Fibroblast of peridontal ligament (primary cell): ENCODE measurements around the gene SIVA1.
A peak's percentile ranks its signal among the peaks of the same experiment; 100 is the strongest.
"Not testable (repeated sequence)": the region's sequence is repeated elsewhere in the genome, so short reads cannot be mapped to it uniquely, and the experiment has no call there.

ENCODE experiments used
- DNase-seq: peaks from one replicate; pipeline ENCODE4 v3.0.0-alpha.2; 2010; ENCODE audit errors: extremely low read depth

SIVA1 gene

DNA sequence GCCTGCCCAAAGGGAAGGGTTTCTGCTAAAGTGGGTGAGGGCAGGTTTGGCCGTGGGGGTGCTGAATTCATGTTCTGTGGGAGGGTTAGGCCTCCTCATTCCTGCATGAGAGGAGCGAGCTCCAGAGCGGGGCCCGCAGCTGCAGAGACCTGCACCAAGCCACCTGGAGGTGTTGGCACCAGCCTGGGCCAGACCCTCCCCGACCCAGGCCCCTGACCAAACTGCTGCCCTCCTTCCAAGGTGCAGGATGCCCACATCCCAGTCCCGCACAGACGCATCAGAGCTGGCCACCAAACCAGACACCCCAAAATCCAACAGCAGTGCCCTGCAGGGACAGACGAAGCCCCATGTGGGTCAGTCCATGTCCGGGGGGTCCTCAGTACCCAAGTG lies 18.4 kb upstream of the SIVA1 start:
- no peak for DNase-seq

- DNase-seq, result no peak
These were observed 17.8 kb upstream of the SIVA1 start for GRCh38 chr14:104734991-104735779.

GRCh38 chr14:104735830-104736642 lies 16.9 kb upstream of the SIVA1 start:
- DNase-seq, result peak; percentile 62

- no peak for DNase-seq
These were observed 14.4 kb upstream of the SIVA1 start for GRCh38 chr14:104738375-104739019.

- no peak for DNase-seq
These were observed 13.9 kb upstream of the SIVA1 start for GRCh38 chr14:104739026-104739425.

DNA sequence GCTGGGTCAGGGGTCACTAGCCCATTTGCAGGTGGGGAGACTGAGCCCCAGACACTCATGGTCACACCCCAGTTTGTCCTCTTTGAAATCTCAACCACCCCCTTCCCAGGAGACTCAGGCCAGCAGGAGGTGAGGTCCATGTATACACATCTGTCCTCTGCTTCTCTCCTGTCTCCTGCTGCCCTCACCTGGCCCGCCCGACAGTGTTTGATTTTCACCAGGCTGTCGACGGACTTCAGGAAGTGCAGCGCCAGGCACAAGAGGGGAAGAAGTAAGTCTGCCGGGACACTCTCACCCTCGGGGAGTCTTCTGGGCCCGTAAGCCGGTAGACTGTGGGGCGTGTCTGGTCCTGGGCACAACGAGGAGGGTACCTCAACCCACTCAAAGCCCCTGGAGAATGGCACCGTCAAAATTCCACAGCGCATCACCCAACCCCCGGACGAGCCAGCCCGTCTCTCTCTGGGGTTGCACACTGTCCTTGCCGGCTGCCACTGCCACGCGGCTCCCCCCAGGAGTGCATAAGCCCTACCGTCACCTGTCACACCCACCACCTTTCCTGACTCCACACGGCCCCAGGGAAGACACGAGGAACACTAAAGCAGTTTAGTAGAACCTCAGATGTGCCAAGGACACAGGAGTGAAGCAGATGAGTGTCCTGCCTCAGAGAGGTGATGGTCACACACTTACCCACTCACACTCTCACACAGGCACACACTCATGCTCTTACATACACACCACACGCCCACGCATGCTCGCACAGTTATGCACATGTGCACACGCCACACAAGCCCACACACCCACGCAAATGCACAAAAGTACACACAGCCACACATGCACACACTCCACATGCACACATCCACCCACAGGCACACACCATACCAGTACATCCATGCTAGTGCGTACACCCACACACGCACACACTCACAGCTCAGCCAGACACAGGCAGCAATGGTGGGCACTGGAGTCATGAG lies 13.1 kb upstream of the SIVA1 start:
- no peak for DNase-seq

DNA sequence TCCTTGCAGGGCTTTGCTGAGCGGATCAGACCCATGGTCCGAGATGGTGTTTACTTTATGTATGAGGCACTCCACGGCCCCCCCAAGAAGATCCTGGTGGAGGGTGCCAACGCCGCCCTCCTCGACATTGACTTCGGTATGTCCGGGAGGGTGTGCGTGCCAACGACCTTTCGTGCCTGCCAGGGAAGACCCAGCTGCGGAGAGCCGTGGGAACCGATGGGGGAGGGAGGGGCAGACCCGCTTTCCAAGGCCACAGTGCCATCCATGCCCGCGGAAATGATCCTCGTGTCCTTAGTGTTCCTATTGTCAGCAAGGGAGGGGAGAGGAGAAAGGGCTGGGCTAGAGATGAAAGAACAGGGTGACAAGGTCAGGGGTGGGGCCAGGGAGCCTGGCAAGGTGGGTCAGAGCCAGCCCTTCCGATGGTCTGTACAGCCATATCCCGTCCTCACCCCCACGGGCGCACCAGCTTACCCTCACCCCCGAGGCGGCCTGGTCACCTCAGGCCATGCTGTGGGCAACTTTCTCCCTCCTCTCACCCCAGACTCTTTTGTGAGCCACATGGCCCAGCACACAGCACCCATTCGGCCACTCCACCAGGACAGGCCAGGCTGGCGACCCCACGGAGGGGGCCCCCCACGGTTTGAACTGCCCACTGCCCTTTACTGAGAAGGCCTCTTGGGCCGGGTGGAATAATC lies 11.7 kb upstream of the SIVA1 start:
- no peak for DNase-seq

DNA sequence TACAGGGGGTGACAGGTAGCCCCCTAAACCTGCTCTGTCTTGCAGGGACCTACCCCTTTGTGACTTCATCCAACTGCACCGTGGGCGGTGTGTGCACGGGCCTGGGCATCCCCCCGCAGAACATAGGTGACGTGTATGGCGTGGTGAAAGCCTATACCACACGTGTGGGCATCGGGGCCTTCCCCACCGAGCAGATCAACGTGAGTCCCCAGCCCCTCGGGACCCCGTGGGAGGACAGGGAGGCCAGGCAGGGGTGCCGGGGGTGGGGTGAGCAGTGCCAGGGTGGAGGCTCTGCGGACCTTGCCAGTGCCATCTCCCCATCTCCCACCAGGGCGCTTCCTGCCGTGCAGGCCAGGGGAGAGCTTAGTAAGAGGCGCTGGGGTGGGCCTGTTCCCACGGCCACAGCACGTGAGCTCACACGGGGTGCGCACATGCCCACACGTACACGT lies 11.1 kb upstream of the SIVA1 start:
- no peak for DNase-seq

DNA sequence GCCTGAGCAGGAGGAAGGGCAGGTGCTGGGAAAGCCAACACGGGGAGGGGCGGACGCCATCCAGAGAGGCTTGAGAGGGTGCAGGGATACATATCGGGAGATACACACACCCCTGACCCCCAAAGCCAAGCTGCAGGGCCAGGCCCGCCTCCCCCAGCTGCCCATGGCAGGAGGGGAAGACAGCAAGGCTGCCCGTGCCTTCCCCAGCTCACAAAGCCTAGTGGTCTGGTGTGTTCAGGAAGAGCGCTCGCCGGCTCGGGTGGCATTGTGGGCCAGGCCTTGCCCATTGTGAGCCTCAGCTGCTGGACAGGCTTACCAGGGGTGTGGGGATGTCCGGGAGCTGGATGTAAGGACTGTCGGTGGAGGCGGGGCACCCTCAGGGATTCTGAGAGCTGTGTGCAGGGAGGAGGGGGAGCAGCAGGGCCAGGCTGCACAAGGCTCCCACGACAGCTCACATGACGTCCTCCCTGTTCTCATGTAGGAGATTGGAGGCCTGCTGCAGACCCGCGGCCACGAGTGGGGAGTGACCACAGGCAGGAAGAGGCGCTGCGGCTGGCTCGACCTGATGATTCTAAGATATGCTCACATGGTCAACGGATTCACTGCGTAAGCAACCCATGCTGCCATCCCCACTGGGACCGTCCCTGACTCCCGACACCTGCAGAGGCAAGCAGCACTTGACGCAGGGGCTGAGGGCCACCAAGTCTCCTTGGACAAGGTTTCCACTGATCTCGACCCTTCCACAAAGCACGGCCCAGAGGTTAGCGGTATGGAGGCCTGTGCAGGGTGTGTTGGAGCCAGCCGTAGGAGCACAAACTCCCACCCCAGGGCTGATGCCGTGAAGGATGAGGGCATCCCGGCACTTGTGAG lies 10.1 kb upstream of the SIVA1 start:
- DNase-seq, result no peak

- DNase-seq, result no peak
These were observed 9.2 kb upstream of the SIVA1 start for GRCh38 chr14:104743461-104744380.

DNA sequence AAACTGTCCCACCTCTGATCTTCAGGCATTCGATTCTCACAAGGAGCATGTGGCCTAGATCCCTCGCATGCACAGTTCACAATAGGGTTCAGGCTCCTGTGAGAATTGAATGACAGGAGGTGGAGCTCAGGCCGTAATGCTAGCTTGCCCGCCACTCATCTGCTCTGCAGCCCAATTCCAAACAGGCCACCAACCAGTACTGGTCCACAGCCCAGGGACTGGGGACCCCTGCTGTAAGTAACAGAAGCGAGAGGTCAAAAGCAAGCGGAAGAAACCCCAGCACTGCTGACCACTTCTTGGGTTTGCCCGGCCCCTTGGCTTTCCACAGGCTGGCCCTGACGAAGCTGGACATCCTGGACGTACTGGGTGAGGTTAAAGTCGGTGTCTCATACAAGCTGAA lies 8.5 kb upstream of the SIVA1 start:
- no peak for DNase-seq

GRCh38 chr14:104745431-104745830 lies 7.5 kb upstream of the SIVA1 start:
- no peak for DNase-seq

DNA sequence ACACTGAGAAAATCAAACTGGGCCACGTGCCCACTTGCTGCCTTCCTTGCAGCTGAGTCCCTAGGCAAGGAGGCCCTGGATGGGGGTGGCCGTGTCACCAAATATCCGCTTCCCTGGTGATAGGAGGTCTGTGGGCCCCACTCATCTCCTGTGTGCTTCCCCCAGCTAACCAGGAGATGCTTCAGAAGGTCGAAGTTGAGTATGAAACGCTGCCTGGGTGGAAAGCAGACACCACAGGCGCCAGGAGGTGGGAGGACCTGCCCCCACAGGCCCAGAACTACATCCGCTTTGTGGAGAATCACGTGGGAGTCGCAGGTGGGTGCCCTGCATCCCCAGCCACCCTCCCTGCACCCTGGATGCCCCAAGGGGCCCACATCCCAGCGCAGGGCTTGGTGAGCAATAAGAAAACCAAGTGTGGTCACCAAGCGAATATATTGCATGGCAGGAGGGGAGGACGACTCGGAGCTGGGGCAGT lies 6.8 kb upstream of the SIVA1 start:
- no peak for DNase-seq

GRCh38 chr14:104746934-104747481 lies 5.9 kb upstream of the SIVA1 start:
- DNase-seq, result peak; percentile 60

DNA sequence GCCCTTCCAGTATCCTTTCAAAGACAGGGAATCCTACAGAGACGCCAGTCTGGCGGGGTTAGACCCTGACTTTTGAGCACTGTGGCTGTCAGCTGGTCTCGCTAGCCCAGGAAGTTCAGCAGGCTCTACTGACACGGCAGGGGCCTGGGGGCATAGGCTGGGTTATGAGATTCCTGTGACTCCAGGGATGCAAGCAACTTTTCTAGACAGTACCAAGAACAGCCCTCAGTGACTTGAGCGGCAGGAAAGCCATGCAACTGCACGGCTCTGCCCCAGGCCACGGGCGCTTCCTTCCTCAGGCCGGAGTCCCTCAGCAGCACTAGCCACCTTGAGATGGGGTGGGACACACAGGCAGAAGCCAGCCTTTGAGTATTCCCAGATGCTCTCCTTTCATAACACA lies 5.1 kb upstream of the SIVA1 start:
- DNase-seq, result no peak

GRCh38 chr14:104749111-104749649 lies 3.8 kb upstream of the SIVA1 start:
- peak; percentile 69 for DNase-seq

DNA sequence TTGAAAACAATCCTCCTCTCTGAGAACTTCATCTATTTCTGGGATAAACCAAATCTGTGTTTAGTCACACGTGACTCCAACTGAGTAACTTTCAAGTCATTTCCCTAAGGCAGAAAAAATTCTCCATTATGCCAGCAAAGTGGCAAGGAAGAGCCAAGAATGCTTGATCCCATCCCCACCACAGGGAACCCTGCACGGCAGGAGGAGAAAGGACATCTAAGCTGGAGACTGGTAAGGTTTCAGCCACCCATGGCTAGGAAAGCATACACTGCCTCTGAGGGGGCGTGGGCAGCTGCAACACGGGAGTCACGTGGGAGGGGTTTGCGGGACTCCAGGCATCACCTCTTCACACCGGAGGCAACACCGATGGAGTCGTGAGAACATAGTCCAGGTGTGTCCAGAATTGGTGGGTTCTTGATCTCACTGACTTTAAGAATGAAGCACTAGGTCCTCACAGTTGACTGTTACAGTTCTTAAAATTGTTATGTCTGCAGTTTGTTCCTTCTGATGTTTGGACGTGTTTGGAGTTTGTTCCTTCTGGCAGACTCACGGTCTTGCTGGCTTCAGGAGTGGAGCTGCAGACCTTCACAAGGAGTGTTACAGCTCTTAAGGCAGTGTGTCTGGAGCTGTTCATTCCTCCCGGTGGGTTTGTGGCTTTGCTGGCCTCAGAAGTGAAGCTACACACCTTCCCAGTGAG lies 2.7 kb upstream of the SIVA1 start:
- DNase-seq, result peak; percentile 65

- not testable (repeated sequence) for DNase-seq
These were observed 2.2 kb upstream of the SIVA1 start for GRCh38 chr14:104750753-104751057.
